Loucy (cell line): Measurements from ENCODE around the gene CEBPB.

Experiments
- EZH2phosphoT487 ChIP-seq: fragments of 200-600 bp; IDR thresholded peaks from 2 replicates; pipeline ENCODE4 v1.6.1; 2018; ENCODE audit warnings: antibody characterized with exemption, mild to moderate bottlenecking, moderate library complexity, borderline replicate concordance
- TF ChIP-seq, protein P1 (sequence below): fragments of 200-600 bp; sonication (generic); conservative IDR thresholded peaks from 2 replicates; pipeline ENCODE4 v1.5.1; 2014; ENCODE audit warnings: mild to moderate bottlenecking, antibody characterized with exemption, low read length

DNA sequence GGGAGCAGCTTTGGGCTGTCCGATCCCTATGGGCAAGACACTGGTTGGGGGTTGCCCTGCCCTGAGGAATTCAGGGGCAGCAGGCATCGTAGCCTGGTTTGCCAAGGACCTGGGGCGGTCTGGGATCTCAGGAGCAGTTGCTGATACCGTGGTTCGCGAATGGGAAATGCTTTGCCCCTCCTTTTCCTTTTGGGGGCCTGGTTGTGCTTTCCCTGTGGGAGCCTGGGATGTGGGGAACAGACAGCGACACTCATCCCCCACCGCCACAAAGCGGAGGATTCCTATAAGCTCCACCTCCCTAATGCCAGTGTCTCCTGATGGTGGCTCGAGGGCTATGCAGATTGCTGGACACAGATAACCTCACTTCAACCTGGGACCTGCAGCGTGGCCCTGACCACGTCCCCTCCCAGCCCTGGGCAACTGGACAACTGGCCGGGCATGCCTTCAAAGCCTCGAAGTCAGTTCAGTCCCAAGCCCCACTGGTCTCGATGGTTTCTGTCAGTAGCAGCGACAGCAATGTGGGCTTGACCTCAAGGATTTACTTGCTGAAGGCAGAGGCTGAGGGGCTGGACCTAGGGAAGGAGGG is 3.3 kb downstream of the CEBPB start:
- TF ChIP-seq, protein P1, sequence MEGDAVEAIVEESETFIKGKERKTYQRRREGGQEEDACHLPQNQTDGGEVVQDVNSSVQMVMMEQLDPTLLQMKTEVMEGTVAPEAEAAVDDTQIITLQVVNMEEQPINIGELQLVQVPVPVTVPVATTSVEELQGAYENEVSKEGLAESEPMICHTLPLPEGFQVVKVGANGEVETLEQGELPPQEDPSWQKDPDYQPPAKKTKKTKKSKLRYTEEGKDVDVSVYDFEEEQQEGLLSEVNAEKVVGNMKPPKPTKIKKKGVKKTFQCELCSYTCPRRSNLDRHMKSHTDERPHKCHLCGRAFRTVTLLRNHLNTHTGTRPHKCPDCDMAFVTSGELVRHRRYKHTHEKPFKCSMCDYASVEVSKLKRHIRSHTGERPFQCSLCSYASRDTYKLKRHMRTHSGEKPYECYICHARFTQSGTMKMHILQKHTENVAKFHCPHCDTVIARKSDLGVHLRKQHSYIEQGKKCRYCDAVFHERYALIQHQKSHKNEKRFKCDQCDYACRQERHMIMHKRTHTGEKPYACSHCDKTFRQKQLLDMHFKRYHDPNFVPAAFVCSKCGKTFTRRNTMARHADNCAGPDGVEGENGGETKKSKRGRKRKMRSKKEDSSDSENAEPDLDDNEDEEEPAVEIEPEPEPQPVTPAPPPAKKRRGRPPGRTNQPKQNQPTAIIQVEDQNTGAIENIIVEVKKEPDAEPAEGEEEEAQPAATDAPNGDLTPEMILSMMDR = no peak
- TF ChIP-seq EZH2phosphoT487 = no peak
